ENCODE results near the gene XRCC3. TPM values are rescaled to one million over a fixed set of nuclear protein-coding genes. Genes with fewer than 3 reads are reported as not detected.

XRCC3 gene
- total RNA-seq, 4 donors from 2014 or later = 4.0 to 10.7 (median 6.2) TPM

- Histone ChIP-seq H3K4me3 (peak overlapping the region in 1 of 4 donors; percentile 25), H3K4me1 (peaks cover 0 to 69% (median 23%) of the 10 kb centered on the region in 4 donors), H3K27me3 (no peaks in the 10 kb centered on the region), H3K27ac (peak overlapping the region; percentile 71 to 91 (median 81)), H3K36me3 (peaks cover 0 to 32% (median 0%) of the 10 kb centered on the region in 3 donors), H3K9me3 (no peaks in the 10 kb centered on the region)
- TF ChIP-seq, protein P1, sequence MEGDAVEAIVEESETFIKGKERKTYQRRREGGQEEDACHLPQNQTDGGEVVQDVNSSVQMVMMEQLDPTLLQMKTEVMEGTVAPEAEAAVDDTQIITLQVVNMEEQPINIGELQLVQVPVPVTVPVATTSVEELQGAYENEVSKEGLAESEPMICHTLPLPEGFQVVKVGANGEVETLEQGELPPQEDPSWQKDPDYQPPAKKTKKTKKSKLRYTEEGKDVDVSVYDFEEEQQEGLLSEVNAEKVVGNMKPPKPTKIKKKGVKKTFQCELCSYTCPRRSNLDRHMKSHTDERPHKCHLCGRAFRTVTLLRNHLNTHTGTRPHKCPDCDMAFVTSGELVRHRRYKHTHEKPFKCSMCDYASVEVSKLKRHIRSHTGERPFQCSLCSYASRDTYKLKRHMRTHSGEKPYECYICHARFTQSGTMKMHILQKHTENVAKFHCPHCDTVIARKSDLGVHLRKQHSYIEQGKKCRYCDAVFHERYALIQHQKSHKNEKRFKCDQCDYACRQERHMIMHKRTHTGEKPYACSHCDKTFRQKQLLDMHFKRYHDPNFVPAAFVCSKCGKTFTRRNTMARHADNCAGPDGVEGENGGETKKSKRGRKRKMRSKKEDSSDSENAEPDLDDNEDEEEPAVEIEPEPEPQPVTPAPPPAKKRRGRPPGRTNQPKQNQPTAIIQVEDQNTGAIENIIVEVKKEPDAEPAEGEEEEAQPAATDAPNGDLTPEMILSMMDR (IDR thresholded peaks at IDR 0.05) = peak in 2 of 5 experiments; percentile 26 to 56
- TF ChIP-seq POLR2A (IDR thresholded peaks at IDR 0.05) (no peak), EP300 (IDR thresholded peaks at IDR 0.05) (peak in 1 of 2 donors; percentile 64)
- 35 to 50% methylated on average over 15 to 20 of the region's 20 CpGs for WGBS, 2 donors
- DNase-seq (ENCODE audit: low spot score in 2 of 2) = peak; percentile 46 to 60
Measured at GRCh38 chr14:103724116-103724515, 8.9 kb upstream of the XRCC3 start.

GRCh38 chr14:103723748-103724081, 8.5 kb upstream of the XRCC3 start:
- WGBS, 2 donors = 59 to 70% methylated on average over 5 to 7 of the region's 7 CpGs
- Histone ChIP-seq H3K27me3 (no peaks in the 10 kb centered on the region), H3K36me3 (peaks cover 0 to 28% (median 0%) of the 10 kb centered on the region in 3 donors), H3K4me1 (peaks cover 0 to 73% (median 25%) of the 10 kb centered on the region in 4 donors), H3K4me3 (peak overlapping the region in 1 of 4 donors; percentile 25), H3K27ac (peak overlapping the region; percentile 71 to 91 (median 81)), H3K9me3 (no peaks in the 10 kb centered on the region)
- TF ChIP-seq POLR2A (IDR thresholded peaks at IDR 0.05) (no peak), EP300 (IDR thresholded peaks at IDR 0.05) (no peak)
- TF ChIP-seq, protein P1 (IDR thresholded peaks at IDR 0.05) = no peak
- no peak for DNase-seq (ENCODE audit: low spot score in 2 of 2)

GRCh38 chr14:103721334-103722120, 6.3 kb upstream of the XRCC3 start:
- Histone ChIP-seq H3K4me1 (peaks cover 0 to 95% (median 42%) of the 10 kb centered on the region in 4 donors), H3K9me3 (no peaks in the 10 kb centered on the region), H3K4me3 (no peak overlapping the region), H3K36me3 (peaks cover 0 to 8% (median 0%) of the 10 kb centered on the region in 3 donors), H3K27me3 (no peaks in the 10 kb centered on the region), H3K27ac (peak overlapping the region in 2 of 4 donors; percentile 17 to 91)
- no peak for TF ChIP-seq POLR2A (IDR thresholded peaks at IDR 0.05)
- TF ChIP-seq, protein P1 (IDR thresholded peaks at IDR 0.05) = no peak
- TF ChIP-seq EP300 (IDR thresholded peaks at IDR 0.05) = no peak
- 88 to 89% methylated on average over 25 to 26 of the region's 26 CpGs for WGBS, 2 donors
- DNase-seq (ENCODE audit: low spot score in 2 of 2) = no peak

DNA sequence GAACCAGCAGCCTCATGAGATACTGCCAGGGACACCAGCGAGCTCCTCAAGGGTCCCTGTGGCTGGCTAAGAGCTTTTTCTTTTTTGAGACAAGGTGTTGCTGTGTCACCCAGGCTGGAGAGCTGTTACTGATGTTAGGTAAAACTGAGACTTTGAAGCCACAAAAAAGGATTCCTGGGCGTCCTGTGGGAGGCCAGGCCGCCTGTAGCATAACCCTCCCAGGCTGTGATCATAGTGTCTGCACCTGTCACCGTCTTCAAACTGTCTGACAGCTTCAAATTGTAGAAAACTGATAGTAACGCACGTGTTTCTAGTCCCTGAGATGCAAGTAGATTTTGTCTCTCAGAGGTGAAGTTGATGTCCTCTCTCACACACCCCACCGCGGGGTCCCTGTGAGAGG, 4.5 kb upstream of the XRCC3 start:
- H3K36me3 ChIP-seq = no peaks in the 10 kb centered on the region
- 90 to 91% methylated on average over 8 of the region's 8 CpGs for WGBS, 2 donors
- no peak overlapping the region for H3K4me3 ChIP-seq
- no peaks in the 10 kb centered on the region for H3K27me3 ChIP-seq
- H3K9me3 ChIP-seq = no peaks in the 10 kb centered on the region
- H3K4me1 ChIP-seq = peaks cover 0 to 84% (median 43%) of the 10 kb centered on the region in 4 donors
- TF ChIP-seq, protein P1 (IDR thresholded peaks at IDR 0.05) = no peak
- TF ChIP-seq POLR2A (IDR thresholded peaks at IDR 0.05) (no peak), EP300 (IDR thresholded peaks at IDR 0.05) (no peak)
- DNase-seq (ENCODE audit: low spot score in 2 of 2) = no peak
- H3K27ac ChIP-seq = peak overlapping the region in 1 of 4 donors; percentile 95

GRCh38 chr14:103718572-103718971, 3.3 kb upstream of the XRCC3 start:
- Histone ChIP-seq H3K4me1 (peaks cover 0 to 83% (median 36%) of the 10 kb centered on the region in 4 donors), H3K4me3 (no peak overlapping the region), H3K27ac (peak overlapping the region in 3 of 4 donors; percentile 4 to 95 (median 32)), H3K27me3 (no peaks in the 10 kb centered on the region), H3K9me3 (no peaks in the 10 kb centered on the region), H3K36me3 (no peaks in the 10 kb centered on the region)
- WGBS, 2 donors = 46 to 73% methylated on average over 16 of the region's 16 CpGs
- no peak for DNase-seq (ENCODE audit: low spot score in 2 of 2)
- TF ChIP-seq POLR2A (IDR thresholded peaks at IDR 0.05) (no peak), EP300 (IDR thresholded peaks at IDR 0.05) (peak in 1 of 2 donors; percentile 46)
- TF ChIP-seq, protein P1 (IDR thresholded peaks at IDR 0.05) = no peak
